22Rv1 (cell line): ENCODE results near the gene SCGB1C2.

ENCODE experiments used
- ZFX ChIP-seq: fragments of 450-650 bp; IDR thresholded peaks from 2 replicates; pipeline ENCODE4 v1.6.1; 2017; ENCODE audit warnings: antibody characterized with exemption, borderline replicate concordance
- TF ChIP-seq, protein P1 (sequence below): fragments of 450-650 bp; IDR thresholded peaks from 2 replicates; pipeline ENCODE4 v1.5.1; 2017; ENCODE audit warnings: mild to moderate bottlenecking

DNA sequence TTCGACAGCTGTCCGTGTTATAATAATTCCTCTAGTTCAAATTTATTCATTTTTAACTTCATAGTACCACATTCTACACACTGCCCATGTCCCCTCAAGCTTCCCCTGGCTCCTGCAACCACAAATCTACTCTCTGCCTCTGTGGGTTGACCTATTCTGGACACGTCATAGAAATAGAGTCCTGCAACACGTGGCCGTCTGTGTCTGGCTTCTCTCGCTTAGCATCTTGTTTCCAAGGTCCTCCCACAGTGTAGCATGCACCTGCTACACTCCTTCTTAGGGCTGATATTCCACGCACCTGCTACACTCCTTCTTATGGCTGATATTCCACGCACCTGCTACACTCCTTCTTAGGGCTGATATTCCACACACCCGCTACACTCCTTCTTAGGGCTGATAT lies 16.5 kb downstream of the SCGB1C2 start:
- TF ChIP-seq, protein P1, sequence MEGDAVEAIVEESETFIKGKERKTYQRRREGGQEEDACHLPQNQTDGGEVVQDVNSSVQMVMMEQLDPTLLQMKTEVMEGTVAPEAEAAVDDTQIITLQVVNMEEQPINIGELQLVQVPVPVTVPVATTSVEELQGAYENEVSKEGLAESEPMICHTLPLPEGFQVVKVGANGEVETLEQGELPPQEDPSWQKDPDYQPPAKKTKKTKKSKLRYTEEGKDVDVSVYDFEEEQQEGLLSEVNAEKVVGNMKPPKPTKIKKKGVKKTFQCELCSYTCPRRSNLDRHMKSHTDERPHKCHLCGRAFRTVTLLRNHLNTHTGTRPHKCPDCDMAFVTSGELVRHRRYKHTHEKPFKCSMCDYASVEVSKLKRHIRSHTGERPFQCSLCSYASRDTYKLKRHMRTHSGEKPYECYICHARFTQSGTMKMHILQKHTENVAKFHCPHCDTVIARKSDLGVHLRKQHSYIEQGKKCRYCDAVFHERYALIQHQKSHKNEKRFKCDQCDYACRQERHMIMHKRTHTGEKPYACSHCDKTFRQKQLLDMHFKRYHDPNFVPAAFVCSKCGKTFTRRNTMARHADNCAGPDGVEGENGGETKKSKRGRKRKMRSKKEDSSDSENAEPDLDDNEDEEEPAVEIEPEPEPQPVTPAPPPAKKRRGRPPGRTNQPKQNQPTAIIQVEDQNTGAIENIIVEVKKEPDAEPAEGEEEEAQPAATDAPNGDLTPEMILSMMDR, result no peak
- TF ChIP-seq ZFX, result no peak
